Measurements from ENCODE around the gene CALY.

- no peak for TF ChIP-seq POLR2A (IDR thresholded peaks at IDR 0.05)
- TF ChIP-seq, protein P1, sequence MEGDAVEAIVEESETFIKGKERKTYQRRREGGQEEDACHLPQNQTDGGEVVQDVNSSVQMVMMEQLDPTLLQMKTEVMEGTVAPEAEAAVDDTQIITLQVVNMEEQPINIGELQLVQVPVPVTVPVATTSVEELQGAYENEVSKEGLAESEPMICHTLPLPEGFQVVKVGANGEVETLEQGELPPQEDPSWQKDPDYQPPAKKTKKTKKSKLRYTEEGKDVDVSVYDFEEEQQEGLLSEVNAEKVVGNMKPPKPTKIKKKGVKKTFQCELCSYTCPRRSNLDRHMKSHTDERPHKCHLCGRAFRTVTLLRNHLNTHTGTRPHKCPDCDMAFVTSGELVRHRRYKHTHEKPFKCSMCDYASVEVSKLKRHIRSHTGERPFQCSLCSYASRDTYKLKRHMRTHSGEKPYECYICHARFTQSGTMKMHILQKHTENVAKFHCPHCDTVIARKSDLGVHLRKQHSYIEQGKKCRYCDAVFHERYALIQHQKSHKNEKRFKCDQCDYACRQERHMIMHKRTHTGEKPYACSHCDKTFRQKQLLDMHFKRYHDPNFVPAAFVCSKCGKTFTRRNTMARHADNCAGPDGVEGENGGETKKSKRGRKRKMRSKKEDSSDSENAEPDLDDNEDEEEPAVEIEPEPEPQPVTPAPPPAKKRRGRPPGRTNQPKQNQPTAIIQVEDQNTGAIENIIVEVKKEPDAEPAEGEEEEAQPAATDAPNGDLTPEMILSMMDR (IDR thresholded peaks at IDR 0.05) = no peak
Observed at GRCh38 chr10:133286366-133286765, 50.3 kb downstream of the CALY start.
